Measurements from ENCODE around the gene WDR26. TPM values are rescaled to one million over a fixed set of nuclear protein-coding genes. Genes with fewer than 3 reads are reported as not detected.

WDR26 gene
- total RNA-seq, 1 donor from 2014 or later = 110 TPM

- no peak for DNase-seq
- Mint-ChIP-seq H3K4me1 (ENCODE audit: low read depth, unreplicated experiment) (peaks cover 11% of the 10 kb centered on the region), H3K27me3 (ENCODE audit: unreplicated experiment) (no peaks in the 10 kb centered on the region), H3K4me3 (ENCODE audit: unreplicated experiment) (no peak overlapping the region), H3K27ac (ENCODE audit: unreplicated experiment) (no peak overlapping the region), H3K36me3 (ENCODE audit: unreplicated experiment) (no peaks in the 10 kb centered on the region), H3K9me3 (ENCODE audit: unreplicated experiment) (no peaks in the 10 kb centered on the region)
- peak; percentile 42 for TF ChIP-seq CTCF (IDR thresholded peaks at IDR 0.05; ENCODE audit: partially characterized antibody, unreplicated experiment)
These were observed 23.2 kb upstream of the WDR26 start for GRCh38 chr1:224457782-224458144.

GRCh38 chr1:224456637-224456953, 22.0 kb upstream of the WDR26 start:
- Mint-ChIP-seq H3K4me1 (ENCODE audit: low read depth, unreplicated experiment) (peaks cover 11% of the 10 kb centered on the region), H3K27me3 (ENCODE audit: unreplicated experiment) (no peaks in the 10 kb centered on the region), H3K27ac (ENCODE audit: unreplicated experiment) (no peak overlapping the region), H3K4me3 (ENCODE audit: unreplicated experiment) (peak overlapping the region; percentile 22), H3K36me3 (ENCODE audit: unreplicated experiment) (no peaks in the 10 kb centered on the region), H3K9me3 (ENCODE audit: unreplicated experiment) (no peaks in the 10 kb centered on the region)
- no peak for DNase-seq
- TF ChIP-seq CTCF (IDR thresholded peaks at IDR 0.05; ENCODE audit: partially characterized antibody, unreplicated experiment) = no peak

- H3K36me3 Mint-ChIP-seq (ENCODE audit: unreplicated experiment) = no peaks in the 10 kb centered on the region
- H3K27me3 Mint-ChIP-seq (ENCODE audit: unreplicated experiment) = no peaks in the 10 kb centered on the region
- H3K27ac Mint-ChIP-seq (ENCODE audit: unreplicated experiment) = no peak overlapping the region
- no peak overlapping the region for H3K4me3 Mint-ChIP-seq (ENCODE audit: unreplicated experiment)
- peaks cover 11% of the 10 kb centered on the region for H3K4me1 Mint-ChIP-seq (ENCODE audit: low read depth, unreplicated experiment)
- no peak for TF ChIP-seq CTCF (IDR thresholded peaks at IDR 0.05; ENCODE audit: partially characterized antibody, unreplicated experiment)
- DNase-seq = no peak
- peaks cover 3% of the 10 kb centered on the region for H3K9me3 Mint-ChIP-seq (ENCODE audit: unreplicated experiment)
These were observed 19.9 kb upstream of the WDR26 start for GRCh38 chr1:224454402-224455055.

GRCh38 chr1:224450561-224451350, 16.2 kb upstream of the WDR26 start:
- Mint-ChIP-seq H3K27ac (ENCODE audit: unreplicated experiment) (no peak overlapping the region), H3K9me3 (ENCODE audit: unreplicated experiment) (peaks cover 3% of the 10 kb centered on the region), H3K4me1 (ENCODE audit: low read depth, unreplicated experiment) (peaks cover 5% of the 10 kb centered on the region), H3K36me3 (ENCODE audit: unreplicated experiment) (no peaks in the 10 kb centered on the region), H3K27me3 (ENCODE audit: unreplicated experiment) (no peaks in the 10 kb centered on the region), H3K4me3 (ENCODE audit: unreplicated experiment) (no peak overlapping the region)
- no peak for DNase-seq
- TF ChIP-seq CTCF (IDR thresholded peaks at IDR 0.05; ENCODE audit: partially characterized antibody, unreplicated experiment) = no peak

- H3K36me3 Mint-ChIP-seq (ENCODE audit: unreplicated experiment) = no peaks in the 10 kb centered on the region
- H3K4me3 Mint-ChIP-seq (ENCODE audit: unreplicated experiment) = no peak overlapping the region
- H3K27ac Mint-ChIP-seq (ENCODE audit: unreplicated experiment) = no peak overlapping the region
- DNase-seq = no peak
- TF ChIP-seq CTCF (IDR thresholded peaks at IDR 0.05; ENCODE audit: partially characterized antibody, unreplicated experiment) = no peak
- no peaks in the 10 kb centered on the region for H3K27me3 Mint-ChIP-seq (ENCODE audit: unreplicated experiment)
- peaks cover 3% of the 10 kb centered on the region for H3K9me3 Mint-ChIP-seq (ENCODE audit: unreplicated experiment)
- H3K4me1 Mint-ChIP-seq (ENCODE audit: low read depth, unreplicated experiment) = peaks cover 5% of the 10 kb centered on the region
These were observed 15.6 kb upstream of the WDR26 start for GRCh38 chr1:224450159-224450558.

Data from glutamatergic neuron (in vitro differentiated cells).